DMS153 treated with DMSO at 0.1 percent for 48 hours (cell line): Measurements from ENCODE around the gene NUAK2.

ENCODE experiments used
- DNase-seq: peaks from one replicate; lab custom pipeline; 2025; ENCODE audit not compliant: unreplicated experiment; lab: John Stamatoyannopoulos, UW

NUAK2 gene

GRCh38 chr1:205275916-205276688, 45.4 kb downstream of the NUAK2 start:
- no peak for DNase-seq

- peak; percentile 83 for DNase-seq
Measured at GRCh38 chr1:205275133-205275532, 46.4 kb downstream of the NUAK2 start.

GRCh38 chr1:205274041-205274691, 47.4 kb downstream of the NUAK2 start:
- DNase-seq, result peak; percentile 31

- DNase-seq, result peak; percentile 98
Measured at GRCh38 chr1:205273551-205273982, 48.0 kb downstream of the NUAK2 start.

GRCh38 chr1:205272536-205272935, 49.0 kb downstream of the NUAK2 start:
- DNase-seq, result no peak

- DNase-seq, result no peak
Measured at GRCh38 chr1:205271745-205272144, 49.8 kb downstream of the NUAK2 start.

GRCh38 chr1:205271277-205271676, 50.3 kb downstream of the NUAK2 start:
- no peak for DNase-seq

GRCh38 chr1:205270764-205271163, 50.8 kb downstream of the NUAK2 start:
- peak; percentile 49 for DNase-seq

- no peak for DNase-seq
Measured at GRCh38 chr1:205270271-205270670, 51.3 kb downstream of the NUAK2 start.

GRCh38 chr1:205269711-205270110, 51.8 kb downstream of the NUAK2 start:
- no peak for DNase-seq

GRCh38 chr1:205268846-205269680, 52.5 kb downstream of the NUAK2 start:
- DNase-seq, result no peak

- no peak for DNase-seq
Measured at GRCh38 chr1:205267306-205267902, 54.1 kb downstream of the NUAK2 start.

GRCh38 chr1:205266611-205267305, 54.8 kb downstream of the NUAK2 start:
- no peak for DNase-seq

GRCh38 chr1:205263580-205264190, 57.9 kb downstream of the NUAK2 start:
- DNase-seq, result no peak

GRCh38 chr1:205262731-205263171, 58.8 kb downstream of the NUAK2 start:
- no peak for DNase-seq

- DNase-seq, result no peak
Measured at GRCh38 chr1:205261946-205262691, 59.4 kb downstream of the NUAK2 start.

- DNase-seq, result no peak
Measured at GRCh38 chr1:205260948-205261732, 60.4 kb downstream of the NUAK2 start.

- DNase-seq, result no peak
Measured at GRCh38 chr1:205259998-205260397, 61.5 kb downstream of the NUAK2 start.
